BE2C (cell line): Measurements from ENCODE around the gene FAM83D.

Experiments used
- DNase-seq: peaks from one replicate; pipeline ENCODE4 v3.0.0-alpha.2; 2020
- H3K27me3 ChIP-seq: fragments of 250-450 bp; sonication (Bioruptor Pico); 2 replicates; pipeline ENCODE4 v1.5.1; 2020; ENCODE audit warnings: mild to moderate bottlenecking
- H3K36me3 ChIP-seq: fragments of 250-450 bp; sonication (Bioruptor Pico); 2 replicates; pipeline ENCODE4 v1.5.1; 2020; ENCODE audit warnings: mild to moderate bottlenecking
- H3K4me1 ChIP-seq: fragments of 250-450 bp; sonication (Bioruptor Pico); 2 replicates; pipeline ENCODE4 v1.5.1; 2020
- H3K4me3 ChIP-seq: 2 replicates; pipeline ENCODE4 v1.5.1; 2011; ENCODE audit warnings: low read depth, low read length
- H3K9me3 ChIP-seq: fragments of 250-450 bp; sonication (Bioruptor Pico); 2 replicates; pipeline ENCODE4 v1.5.1; 2020
- CTCF ChIP-seq: IDR thresholded peaks from 2 replicates; pipeline ENCODE4 v1.5.1; 2012; ENCODE audit warnings: mild to moderate bottlenecking, low read depth, low read length

Gene FAM83D

GRCh38 chr20:38930242-38930569 is 4.0 kb downstream of the FAM83D start:
- no peaks in the 10 kb centered on the region for H3K9me3 ChIP-seq
- DNase-seq = no peak
- H3K4me1 ChIP-seq = peaks cover 5% of the 10 kb centered on the region
- H3K4me3 ChIP-seq = no peak overlapping the region
- no peaks in the 10 kb centered on the region for H3K27me3 ChIP-seq
- peaks cover 35% of the 10 kb centered on the region for H3K36me3 ChIP-seq
- no peak for TF ChIP-seq CTCF

GRCh38 chr20:38931984-38932383 is 5.8 kb downstream of the FAM83D start:
- Histone ChIP-seq H3K4me1 (peaks cover 5% of the 10 kb centered on the region), H3K27me3 (no peaks in the 10 kb centered on the region), H3K9me3 (no peaks in the 10 kb centered on the region), H3K36me3 (peaks cover 48% of the 10 kb centered on the region), H3K4me3 (no peak overlapping the region)
- DNase-seq = no peak
- no peak for TF ChIP-seq CTCF

- Histone ChIP-seq H3K9me3 (no peaks in the 10 kb centered on the region), H3K27me3 (no peaks in the 10 kb centered on the region), H3K4me3 (no peak overlapping the region), H3K4me1 (peaks cover 5% of the 10 kb centered on the region), H3K36me3 (peaks cover 49% of the 10 kb centered on the region)
- DNase-seq = no peak
- no peak for TF ChIP-seq CTCF
These were observed 6.4 kb downstream of the FAM83D start for GRCh38 chr20:38932457-38933120.

- Histone ChIP-seq H3K4me3 (no peak overlapping the region), H3K4me1 (no peaks in the 10 kb centered on the region), H3K27me3 (no peaks in the 10 kb centered on the region), H3K9me3 (no peaks in the 10 kb centered on the region), H3K36me3 (peaks cover 50% of the 10 kb centered on the region)
- DNase-seq = no peak
- TF ChIP-seq CTCF = no peak
These were observed 8.3 kb downstream of the FAM83D start for GRCh38 chr20:38934530-38934929.

GRCh38 chr20:38935285-38935684 is 9.1 kb downstream of the FAM83D start:
- peak; percentile 23 for TF ChIP-seq CTCF
- no peak for DNase-seq
- Histone ChIP-seq H3K9me3 (no peaks in the 10 kb centered on the region), H3K4me1 (no peaks in the 10 kb centered on the region), H3K27me3 (no peaks in the 10 kb centered on the region), H3K36me3 (peaks cover 53% of the 10 kb centered on the region), H3K4me3 (no peak overlapping the region)

GRCh38 chr20:38935967-38936407 is 9.8 kb downstream of the FAM83D start:
- Histone ChIP-seq H3K4me1 (no peaks in the 10 kb centered on the region), H3K27me3 (no peaks in the 10 kb centered on the region), H3K4me3 (no peak overlapping the region), H3K36me3 (peaks cover 60% of the 10 kb centered on the region), H3K9me3 (no peaks in the 10 kb centered on the region)
- no peak for DNase-seq
- no peak for TF ChIP-seq CTCF
